A172 (cell line): ENCODE results near the gene SEZ6L2. TPM values are rescaled to one million over a fixed set of nuclear protein-coding genes. Genes with fewer than 3 reads are reported as not detected.
A peak's percentile ranks its signal among the peaks of the same experiment; 100 is the strongest.
"Not testable (repeated sequence)": the region's sequence is repeated elsewhere in the genome, so short reads cannot be mapped to it uniquely, and the experiment has no call there.

Experiments used
- DNase-seq: peaks from one replicate; pipeline ENCODE4 v3.0.0-alpha.2; 2015; ENCODE audit warnings: low spot score
- total RNA-seq: library from RNA; depleted of rRNA; stranded (reverse); fragments of >200 nt; shearing (Covaris generic); gene quantifications from 2 replicates; pipeline ENCODE4 v1.2.3, GENCODE V29; 2014; rRNA removed

SEZ6L2 gene
- 22.1 and 24.9 TPM in 2 replicates for total RNA-seq

GRCh38 chr16:29899516-29900101, at the start of gene SEZ6L2:
TSS of gene SEZ6L2 (minus strand) at chr16:29899550. CDS start at chr16:29899019, 531 bp downstream.
- peak; percentile 94 for DNase-seq

GRCh38 chr16:29947897-29948296, 48.5 kb upstream of the SEZ6L2 start:
- DNase-seq = no peak

GRCh38 chr16:29943846-29944799, 44.8 kb upstream of the SEZ6L2 start:
- DNase-seq = peak; percentile 100

- DNase-seq = no peak
Measured at GRCh38 chr16:29940656-29941055, 41.3 kb upstream of the SEZ6L2 start.

- DNase-seq = not testable (repeated sequence)
Measured at GRCh38 chr16:29931750-29932149, 32.4 kb upstream of the SEZ6L2 start.

- DNase-seq = no peak
Measured at GRCh38 chr16:29927070-29927905, 27.9 kb upstream of the SEZ6L2 start.

GRCh38 chr16:29926711-29927052, 27.3 kb upstream of the SEZ6L2 start:
- DNase-seq = peak; percentile 48

- peak; percentile 70 for DNase-seq
Measured at GRCh38 chr16:29925781-29926710, 26.7 kb upstream of the SEZ6L2 start, which contains the start of gene KCTD13. TSS of gene KCTD13 (minus strand) at chr16:29926226. CDS start at chr16:29926033, 193 bp downstream.

- no peak for DNase-seq
Measured at GRCh38 chr16:29925105-29925756, 25.9 kb upstream of the SEZ6L2 start.

GRCh38 chr16:29922986-29923501, 23.7 kb upstream of the SEZ6L2 start:
- DNase-seq = no peak

- no peak for DNase-seq
Measured at GRCh38 chr16:29922326-29922725, 23.0 kb upstream of the SEZ6L2 start.

GRCh38 chr16:29921034-29921385, 21.7 kb upstream of the SEZ6L2 start:
- no peak for DNase-seq

- no peak for DNase-seq
Measured at GRCh38 chr16:29920288-29921033, 21.1 kb upstream of the SEZ6L2 start.

GRCh38 chr16:29916979-29917378, 17.6 kb upstream of the SEZ6L2 start:
- DNase-seq = no peak

GRCh38 chr16:29915590-29916247, 16.4 kb upstream of the SEZ6L2 start:
- peak; percentile 91 for DNase-seq

GRCh38 chr16:29913514-29913913, 14.2 kb upstream of the SEZ6L2 start:
- no peak for DNase-seq

GRCh38 chr16:29912087-29912486, 12.7 kb upstream of the SEZ6L2 start:
- DNase-seq = no peak

GRCh38 chr16:29911676-29912010, 12.3 kb upstream of the SEZ6L2 start:
- no peak for DNase-seq
